HTR-8/SVneo (cell line): ENCODE measurements around the gene TSC22D4.
"Not testable (repeated sequence)": the region's sequence is repeated elsewhere in the genome, so short reads cannot be mapped to it uniquely, and the experiment has no call there.

Experiments used
- DNase-seq: peaks from one replicate; pipeline ENCODE4 v3.0.0; 2011; ENCODE audit warnings: low spot score, mixed read lengths; ENCODE audit not compliant: insufficient read length
- FAIRE-seq: peaks from 2 replicates; lab custom pipeline; 2011; peaks lifted over from hg19 to GRCh38; lab: Jason Lieb, UNC

TSC22D4 gene

DNA sequence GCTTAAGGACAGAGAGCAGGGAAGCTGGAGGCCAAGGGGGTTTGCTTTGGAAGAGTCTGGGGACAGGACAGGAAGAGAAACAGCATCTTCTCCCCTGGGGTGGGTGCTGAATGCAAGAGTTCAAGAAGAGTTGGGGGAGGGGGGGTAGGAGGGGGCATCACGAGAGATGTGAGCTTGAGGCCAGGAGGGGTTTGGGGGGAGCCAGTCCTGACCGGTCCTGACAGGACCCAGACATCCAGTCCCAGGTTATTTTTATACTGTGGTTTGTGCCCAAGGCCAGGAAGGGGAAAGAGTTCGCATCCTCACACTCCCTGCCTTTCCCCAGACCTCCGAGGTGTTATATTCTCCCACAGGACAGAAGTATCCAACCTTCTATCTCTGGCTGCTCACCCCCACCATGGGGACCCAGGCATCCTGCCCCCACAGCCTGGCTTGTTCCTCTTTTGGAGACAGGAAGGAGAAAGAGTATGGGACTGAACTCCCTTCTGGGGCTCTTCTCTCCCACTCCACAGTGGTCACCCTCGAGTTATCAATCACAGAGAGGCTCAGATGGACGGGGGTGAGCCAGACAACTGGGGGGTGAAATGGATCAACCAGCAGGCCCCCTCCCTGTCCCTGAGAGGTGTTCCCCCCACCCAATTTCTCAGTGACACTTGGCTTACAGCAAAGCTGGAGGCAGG, 2.8 kb downstream of the TSC22D4 start:
- FAIRE-seq, result no peak
- DNase-seq, result no peak

DNA sequence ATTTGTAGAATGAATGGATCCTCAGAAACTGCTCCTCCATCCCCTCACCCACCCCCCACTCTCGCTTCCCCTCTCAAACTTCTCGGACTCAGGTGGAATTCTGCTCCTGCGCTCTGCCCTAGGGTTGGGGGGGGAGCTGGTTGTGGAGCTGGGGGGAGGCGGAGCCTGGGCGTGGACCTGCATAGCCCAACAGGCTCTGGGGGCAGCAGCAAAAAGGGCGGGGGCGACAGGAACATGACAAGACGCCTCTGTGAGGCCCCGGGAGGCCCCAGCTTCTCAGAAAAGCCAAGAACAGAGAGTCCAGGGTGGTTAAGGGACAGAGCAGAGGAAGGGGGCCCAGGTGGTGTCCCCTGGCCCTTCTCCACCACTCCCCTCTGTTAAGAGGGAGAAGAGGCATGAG, 3.5 kb downstream of the TSC22D4 start:
- FAIRE-seq (no peak), DNase-seq (no peak)

DNA sequence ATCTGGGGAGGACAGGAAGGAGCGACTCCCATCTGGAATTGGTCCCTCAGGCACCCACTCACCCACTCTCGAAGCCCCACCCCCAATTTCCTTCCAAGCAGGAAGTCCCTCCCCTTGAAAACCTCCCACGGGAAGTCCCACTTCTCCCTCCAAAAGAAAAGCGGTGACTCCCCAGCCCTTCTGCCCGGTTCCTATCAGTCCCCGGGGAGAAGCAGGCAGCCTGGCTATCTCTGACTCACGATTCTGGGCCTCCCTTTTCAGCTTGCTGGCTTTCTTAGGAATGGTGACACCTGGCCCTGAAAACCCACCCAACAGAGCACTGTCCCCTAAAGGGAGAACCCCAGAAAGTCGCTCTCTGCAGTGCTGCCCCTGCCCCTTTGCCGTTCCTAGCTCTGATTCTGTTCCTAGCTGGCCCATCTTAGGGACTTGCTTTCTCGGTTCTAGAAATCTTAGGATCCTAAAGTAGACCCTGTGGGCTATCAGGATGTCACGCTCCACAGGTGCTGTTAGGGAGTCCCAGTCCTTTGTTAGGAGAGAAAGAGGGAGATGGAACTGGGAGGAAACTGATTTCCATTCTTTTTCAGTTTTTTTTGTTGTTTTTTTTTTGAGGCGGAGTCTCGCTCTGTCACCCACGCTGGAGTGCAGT, 6.0 kb downstream of the TSC22D4 start:
- FAIRE-seq (no peak), DNase-seq (no peak)

DNA sequence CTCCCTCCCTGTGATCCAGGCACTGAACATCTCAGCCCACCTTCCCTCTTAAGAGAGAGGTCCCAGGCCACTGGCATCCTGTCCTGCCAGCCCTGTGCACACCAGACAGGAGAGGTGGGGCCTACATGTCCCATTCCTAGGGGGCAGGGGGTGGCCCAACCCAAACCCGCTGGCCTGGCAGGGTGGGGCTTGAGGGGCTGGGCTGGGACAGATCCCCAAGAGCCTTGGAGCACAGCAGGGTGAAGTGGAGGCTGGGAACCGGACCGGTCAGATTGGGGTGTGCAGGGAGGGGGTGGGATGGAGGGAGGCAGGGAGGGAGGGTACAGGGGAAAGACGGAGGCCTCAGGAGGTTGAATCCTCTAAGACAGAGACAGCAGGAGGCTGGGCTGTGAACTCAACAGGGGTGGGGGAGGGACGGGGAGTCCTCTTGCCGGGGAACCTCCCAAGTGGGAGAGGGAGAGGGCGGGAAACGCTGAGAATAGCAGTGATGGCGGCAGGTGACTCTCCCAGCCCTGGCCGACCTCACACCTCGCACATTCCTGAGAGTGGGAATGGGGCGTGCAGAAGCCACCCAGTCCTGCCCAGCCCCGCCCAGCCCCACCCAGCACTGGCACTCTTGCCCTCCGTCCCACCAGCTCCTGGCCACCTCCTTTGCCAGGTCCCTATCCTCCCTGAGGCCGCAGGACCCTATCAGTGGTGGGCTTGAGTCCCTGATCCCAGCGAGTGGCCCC, 6.7 kb downstream of the TSC22D4 start:
- DNase-seq (no peak), FAIRE-seq (no peak)

DNA sequence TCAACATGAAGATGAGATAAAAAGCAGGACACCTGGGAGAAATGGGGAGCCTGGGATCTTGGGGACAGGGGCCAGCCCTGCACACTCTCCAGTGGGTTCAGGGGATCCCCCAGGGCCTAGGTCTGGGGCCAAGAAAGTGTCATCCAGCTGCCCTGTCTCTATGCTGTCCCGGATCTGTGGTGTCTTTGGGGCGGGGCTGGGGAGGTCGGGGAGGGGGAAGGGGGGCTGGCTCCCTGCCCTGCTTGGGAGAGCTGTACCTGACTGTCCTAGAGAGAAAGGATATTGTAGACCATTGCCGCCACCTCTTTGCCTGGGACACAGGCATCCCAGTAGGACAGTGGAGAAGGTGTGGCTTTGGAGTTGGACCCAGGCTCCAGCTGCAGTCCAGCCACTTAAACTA, 8.0 kb downstream of the TSC22D4 start:
- no peak for DNase-seq
- FAIRE-seq, result no peak

DNA sequence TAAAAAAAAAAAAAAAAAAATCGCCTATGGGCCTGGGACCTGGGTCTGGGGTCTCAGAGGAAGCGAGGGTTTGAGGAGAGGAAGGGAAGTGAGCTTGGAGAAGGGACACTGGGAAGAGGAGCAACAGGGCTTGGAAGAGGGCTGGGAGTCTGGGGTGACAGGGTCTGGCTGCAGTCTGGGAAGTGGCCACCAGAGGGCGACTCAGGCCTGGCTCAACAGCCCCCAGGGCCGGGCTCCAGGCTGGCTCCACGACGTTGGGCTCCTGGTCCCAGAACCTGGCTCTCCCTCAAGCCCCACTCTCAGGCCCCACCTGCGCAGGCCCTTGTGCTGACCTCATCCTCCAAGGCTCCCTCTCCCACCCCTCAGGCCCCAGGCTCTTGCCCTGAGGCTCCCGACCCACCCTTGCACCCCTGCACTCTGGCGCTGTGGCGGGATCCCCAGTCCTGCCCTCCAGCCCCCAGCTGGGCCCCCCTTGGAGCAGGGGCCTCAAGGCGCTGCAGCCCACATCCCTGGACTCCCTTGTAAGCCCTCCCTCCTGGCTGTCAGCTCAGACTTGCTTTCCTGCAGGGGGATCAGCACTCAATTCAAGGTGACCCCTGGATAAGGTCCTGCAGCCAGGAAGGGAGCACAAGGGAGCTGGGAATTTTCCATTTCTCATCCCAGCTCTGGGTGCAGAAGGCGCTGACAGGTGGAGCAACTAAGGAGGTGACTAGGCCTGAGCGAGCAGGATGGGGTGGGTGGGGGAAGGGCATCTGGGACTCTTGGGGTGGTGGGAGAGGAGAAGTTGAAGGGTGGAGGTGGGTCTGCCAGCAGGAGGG, 9.6 kb downstream of the TSC22D4 start:
- DNase-seq (peak; percentile 73), FAIRE-seq (no peak)

DNA sequence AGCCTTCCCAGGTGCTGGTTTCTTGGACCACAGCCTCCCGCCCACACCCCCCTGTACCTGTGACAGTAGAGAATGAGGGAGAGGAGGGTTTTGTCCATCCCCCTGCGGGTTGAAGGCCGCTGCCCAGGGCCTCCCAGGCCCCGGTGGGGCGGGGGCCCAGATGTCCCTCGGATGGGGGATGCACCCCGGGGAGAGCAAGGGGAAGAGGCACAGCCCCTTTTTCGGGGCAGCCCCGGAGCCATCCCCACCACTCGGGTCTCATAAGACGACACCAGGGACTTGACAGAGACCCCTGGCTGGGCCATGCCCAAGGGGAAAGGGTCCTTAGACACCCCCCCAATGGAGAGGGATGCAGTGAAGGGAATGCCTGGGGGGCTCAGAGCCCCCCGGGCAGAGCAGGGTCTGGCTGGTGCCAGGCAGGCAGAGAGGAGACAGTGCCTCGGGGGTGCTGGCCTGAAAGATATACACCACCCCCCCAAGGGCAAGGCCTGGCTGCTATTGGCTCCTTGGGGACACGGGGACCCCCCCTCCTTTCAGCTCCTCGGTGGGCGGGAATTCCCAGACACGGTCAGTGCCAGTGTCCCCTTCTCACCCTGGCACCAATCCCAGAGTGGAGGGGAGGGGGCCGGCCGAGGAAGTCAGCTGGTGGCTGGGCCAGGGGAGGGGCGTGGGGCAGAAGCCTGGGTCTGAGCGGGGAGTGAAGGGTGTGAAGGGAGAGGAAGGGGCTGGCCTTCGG, 11.2 kb downstream of the TSC22D4 start:
- DNase-seq, result no peak

DNA sequence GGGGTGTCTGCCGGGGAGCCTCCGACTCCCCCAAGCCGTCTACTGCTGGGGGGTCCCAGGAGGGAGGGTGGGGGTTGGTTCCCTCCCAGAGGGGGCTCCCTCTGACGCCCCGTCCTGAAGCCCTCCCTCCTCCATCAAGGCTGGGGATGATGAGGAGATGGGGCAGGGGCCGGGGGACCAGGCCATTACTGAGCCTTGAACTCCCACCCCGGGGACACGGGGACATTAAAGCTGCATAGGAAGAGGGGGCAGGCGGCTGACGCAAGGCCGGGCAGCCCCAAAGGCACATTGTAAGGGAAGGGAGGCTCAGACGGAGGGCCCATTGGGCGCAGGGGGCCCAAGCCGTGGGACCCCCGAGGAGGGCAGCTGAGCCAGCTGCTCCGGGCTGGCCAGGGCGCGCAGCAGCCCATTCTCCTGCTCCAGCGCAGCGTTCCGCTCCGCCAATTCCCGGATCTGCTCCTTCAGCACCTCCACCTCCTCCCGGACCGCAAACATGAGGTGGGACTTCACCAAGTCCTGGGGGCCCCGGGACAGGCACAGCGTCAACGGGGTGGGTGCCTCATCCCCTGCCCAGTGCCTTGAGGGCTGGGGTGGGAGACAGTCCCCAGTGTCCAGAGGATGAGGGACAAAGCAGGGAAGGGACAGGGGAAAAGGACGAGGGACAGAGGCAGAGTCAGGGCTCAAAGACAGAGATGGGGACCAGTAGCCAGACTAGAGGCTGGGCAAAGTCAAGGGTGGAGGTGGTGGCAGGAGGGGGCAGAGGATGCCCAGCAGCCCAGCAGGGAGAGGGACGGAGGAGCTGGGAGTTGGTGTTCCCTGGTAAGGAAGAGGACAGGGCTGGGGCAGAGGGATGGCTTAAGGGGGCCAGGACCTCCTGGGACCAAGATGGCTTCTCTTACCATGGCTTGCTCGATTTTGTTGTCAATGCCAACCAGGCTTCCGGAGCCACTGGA, 12.1 kb downstream of the TSC22D4 start:
- no peak for FAIRE-seq
- DNase-seq, result no peak

More for the DNA sequence above, 11.2 kb downstream of the TSC22D4 start:
- no peak for FAIRE-seq

DNA sequence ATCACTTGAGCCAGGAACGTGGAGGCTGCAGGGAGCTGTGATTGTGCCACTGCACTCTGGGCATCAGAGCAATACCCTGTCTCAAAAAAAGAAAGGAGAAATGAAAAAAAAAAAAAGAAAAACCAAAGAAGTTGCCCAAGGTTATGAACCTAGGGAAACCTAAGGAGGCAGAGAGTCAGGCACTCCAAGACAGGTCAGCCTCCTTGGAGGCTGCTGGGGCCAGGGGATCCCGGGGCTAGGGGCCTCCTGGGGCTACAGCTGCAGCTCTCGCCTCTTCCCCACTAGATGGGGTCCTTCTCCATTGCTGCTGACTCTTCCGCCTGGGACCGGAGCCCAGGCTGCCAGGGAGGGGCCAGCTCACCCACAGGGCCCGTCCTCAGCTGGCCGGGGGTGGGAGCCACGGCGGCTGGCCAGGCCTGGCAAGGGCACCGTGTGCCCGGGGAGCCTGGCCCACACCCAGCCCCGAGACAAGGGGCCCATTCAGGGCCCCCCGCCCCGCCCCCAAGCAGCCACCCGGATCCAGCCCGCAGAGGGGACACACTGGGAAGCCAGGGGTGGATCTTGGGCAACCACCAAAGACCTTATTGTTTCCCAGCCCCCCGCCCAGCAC, 13.2 kb downstream of the TSC22D4 start:
- DNase-seq (peak; percentile 55), FAIRE-seq (no peak)

DNA sequence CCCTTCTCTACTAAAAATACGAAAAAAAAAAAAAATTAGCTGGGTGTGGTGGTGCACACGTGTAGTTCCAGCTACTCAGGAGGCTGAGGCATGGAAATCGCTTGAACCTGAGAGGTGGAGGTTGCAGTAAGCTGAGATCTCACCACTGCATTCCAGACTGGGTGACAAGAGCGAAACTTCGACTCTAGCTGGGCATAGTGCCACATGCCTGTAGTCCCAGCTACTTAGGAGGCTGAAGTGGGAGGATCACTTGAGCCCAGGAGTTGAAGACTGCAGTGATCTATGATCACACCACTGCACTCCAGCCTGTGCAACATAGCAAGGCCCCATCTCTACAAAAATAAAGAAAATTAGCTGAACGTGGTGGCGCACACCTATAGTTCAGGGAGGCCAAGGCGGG, 13.7 kb downstream of the TSC22D4 start:
- no peak for DNase-seq
- FAIRE-seq, result no peak

DNA sequence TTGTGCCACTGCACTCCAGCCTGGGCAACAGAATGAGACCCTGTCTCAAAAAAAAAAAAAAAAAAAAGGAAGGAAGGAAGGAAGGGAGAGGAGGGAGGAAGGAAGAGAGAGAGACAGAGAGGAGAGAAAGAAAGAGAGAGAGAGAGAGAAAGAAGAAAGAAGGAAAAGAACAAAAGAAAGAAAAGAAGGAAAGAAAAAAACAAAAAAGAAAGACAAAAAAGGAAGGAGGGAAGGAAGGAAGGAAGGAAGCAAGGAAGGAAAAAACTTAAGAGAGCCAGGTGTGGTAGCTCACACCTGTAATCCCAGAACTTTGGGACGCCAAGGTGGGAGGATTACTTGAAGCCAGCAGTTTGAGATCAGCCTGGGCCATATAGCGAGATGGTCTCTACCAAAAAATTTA, 14.2 kb downstream of the TSC22D4 start:
- FAIRE-seq (no peak), DNase-seq (no peak)

DNA sequence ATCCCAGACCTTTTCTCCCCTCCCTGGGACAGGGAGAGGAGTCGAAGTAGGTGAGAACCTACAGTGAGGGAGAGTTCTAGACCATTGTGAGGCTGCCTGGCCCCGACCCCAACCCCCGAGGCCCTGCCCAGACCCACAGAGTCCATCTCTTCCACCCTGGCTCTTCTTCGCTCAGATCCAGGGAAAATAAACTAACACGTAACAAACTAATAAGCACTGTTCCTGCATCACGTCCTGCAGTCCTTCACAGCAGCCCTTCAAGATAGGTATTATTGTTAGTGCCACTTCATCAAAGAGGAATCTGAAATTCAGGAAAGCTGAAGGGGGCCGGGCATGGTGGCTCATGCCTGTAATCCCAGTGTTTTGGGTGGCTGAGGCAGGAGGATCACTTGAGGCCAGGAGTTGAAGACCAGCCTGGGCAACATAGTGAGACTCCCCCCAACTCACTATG, 14.8 kb downstream of the TSC22D4 start, which contains the start of gene SPACDR:
TSS of gene SPACDR (minus strand) at position 51 of the 451 bp plus-strand sequence. CDS start 235 bp downstream, outside the sequence.
- DNase-seq (no peak), FAIRE-seq (no peak)

DNA sequence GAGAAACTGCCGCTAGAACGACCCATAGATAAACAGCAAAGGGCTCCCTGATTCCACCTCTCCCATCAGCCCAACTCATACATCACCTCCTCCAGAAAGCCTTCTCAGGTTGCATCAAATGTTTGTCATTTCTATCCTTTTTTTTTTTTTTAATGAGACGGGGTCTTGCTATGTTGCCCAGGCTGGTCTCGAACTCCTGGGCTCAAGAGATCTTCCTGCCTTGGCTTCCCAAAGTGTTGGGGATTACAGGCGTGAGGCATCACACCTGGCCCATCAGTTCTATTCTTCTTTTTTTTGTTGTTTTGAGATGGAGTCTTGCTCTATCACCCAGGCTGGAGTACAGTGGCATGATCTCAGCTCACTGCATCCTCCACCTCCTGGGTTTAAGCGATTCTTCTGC, 22.0 kb downstream of the TSC22D4 start:
- FAIRE-seq, result no peak
- DNase-seq, result no peak

DNA sequence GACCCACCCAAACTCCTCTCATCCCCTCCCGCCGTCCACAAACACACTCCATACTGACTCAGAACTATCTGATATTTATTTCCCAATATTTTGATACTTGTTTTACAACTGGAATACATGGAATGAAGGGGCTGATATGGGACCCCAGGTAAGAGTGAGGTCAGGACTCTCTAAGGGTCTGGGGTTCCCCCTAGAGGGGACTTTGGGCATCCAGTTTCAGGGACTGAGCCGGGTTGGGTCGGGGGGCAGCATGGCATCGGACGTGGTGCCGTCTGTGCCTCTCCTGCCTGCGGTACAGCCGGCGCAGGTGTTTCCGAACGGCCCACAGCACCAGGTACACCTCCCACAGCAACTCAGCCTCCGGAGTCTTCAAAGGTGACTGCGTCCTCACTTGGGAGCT, 22.5 kb downstream of the TSC22D4 start:
- FAIRE-seq (no peak), DNase-seq (no peak)

DNA sequence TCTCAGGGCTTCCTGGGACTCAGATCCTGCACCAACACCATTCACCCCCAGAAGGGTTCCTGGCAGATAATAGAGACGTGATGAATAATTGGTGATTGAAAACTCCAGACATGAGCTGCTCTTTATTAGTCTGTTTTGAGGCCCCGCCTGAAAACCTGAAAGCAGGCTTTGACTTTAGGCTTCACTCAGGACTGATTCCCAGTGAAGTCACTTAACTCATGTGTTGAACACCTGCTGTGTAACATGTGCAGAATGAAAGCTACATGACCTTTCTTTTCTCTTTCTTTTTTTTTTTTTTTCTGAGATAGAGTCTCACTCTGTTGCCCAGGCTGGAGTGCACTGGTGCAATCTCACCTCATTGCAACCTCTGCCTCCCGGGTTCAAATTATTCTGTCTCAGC, 23.8 kb downstream of the TSC22D4 start:
- DNase-seq (no peak), FAIRE-seq (no peak)

DNA sequence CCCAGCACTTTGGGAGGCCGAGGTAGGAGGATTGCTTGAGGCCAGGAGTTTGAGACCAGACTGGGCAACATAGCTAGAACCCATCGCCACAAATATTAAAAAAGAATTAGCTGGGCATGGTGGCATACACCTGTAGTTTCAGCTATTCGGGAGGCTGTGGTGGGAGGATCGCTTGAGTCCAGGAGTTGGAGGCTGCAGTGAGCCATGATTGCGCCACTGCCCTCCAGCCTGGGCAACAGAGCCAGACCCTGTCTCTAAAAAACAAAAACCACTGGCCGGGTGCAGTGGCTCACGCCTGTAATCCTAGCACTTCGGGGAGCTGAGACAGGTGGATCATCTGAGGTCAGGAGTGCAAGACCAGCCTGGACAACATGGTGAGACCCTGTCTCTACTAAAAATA, 25.2 kb downstream of the TSC22D4 start:
- not testable (repeated sequence) for FAIRE-seq

DNA sequence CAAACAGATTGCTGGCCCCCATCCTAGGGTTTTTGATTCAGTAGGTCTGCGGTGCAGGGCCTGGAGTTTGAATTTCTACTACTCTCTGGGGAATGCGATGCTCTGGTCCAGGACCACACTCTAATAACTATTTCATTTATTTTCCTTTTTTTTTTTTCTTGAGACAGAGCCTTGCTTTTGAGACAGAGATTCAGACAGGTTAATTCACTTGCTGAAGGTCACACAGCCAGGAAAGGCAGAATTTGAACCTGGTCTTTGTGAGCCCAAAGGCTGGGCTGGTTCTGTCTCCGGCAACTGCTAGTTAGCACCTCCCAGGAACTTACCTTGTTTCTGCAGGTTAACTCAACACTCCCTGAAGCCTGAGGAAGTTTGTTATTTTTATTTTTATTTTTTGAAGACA, 26.5 kb downstream of the TSC22D4 start:
- FAIRE-seq (no peak), DNase-seq (no peak)

More for the DNA sequence above, 25.2 kb downstream of the TSC22D4 start:
- not testable (repeated sequence) for DNase-seq

DNA sequence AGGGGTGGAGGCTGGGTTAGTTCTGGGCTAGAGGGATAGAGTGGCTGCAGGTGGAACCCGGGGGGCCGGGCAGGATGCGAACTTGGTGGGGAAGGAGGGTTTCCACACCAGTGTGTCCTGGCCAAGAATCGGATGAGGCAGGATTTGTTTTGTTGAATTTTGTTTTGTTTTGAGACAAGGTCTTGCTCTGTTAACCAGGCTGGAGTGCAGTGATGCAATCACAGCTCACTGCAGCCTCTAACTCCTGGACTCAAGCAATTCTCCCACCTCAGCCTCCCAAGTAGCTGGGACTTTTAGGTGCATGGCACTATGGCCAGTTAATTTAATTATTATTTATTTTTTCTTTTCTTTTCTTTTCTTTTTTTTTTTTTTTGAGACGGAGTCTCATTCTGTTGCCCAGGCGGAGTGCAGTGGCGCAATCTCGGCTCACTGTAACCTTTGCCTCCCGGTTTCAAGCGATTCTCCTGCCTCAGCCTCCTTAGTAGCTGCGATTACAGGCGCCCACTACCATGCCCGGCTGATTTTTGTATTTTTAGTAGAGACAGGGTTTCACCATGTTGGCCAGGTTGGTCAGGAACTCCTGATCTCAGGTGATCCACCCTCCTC, 29.7 kb downstream of the TSC22D4 start:
- no peak for DNase-seq
- no peak for FAIRE-seq
